Smooth muscle cell (in vitro differentiated cells): ENCODE data around the gene SNRPA. TPM values are rescaled to one million over a fixed set of nuclear protein-coding genes. Genes with fewer than 3 reads are reported as not detected.

ENCODE experiments used
- DNase-seq: peaks from one replicate; lab custom pipeline; 2025; ENCODE audit not compliant: unreplicated experiment; lab: John Stamatoyannopoulos, UW
- H2AFZ ChIP-seq: fragments of 200-600 bp; sonication (generic); 2 replicates; pipeline ENCODE4 v1.6.0; 2016; ENCODE audit warnings: antibody characterized with exemption, low read depth, mild to moderate bottlenecking
- H3F3A ChIP-seq: fragments of 200-600 bp; sonication (generic); 2 replicates; pipeline ENCODE4 v1.6.0; 2017; ENCODE audit warnings: antibody characterized with exemption, low read depth
- H3K27ac ChIP-seq: fragments of 200-600 bp; sonication (generic); 2 replicates; pipeline ENCODE4 v1.5.1; 2016; ENCODE audit warnings: low read depth, mild to moderate bottlenecking
- H3K27me3 ChIP-seq: fragments of 200-600 bp; sonication (generic); 2 replicates; pipeline ENCODE4 v1.6.1; 2016; ENCODE audit warnings: low read depth, mild to moderate bottlenecking
- H3K36me3 ChIP-seq: fragments of 200-600 bp; sonication (generic); 2 replicates; pipeline ENCODE4 v1.5.1; 2016; ENCODE audit warnings: low read depth
- H3K4me1 ChIP-seq: fragments of 200-600 bp; sonication (generic); 2 replicates; pipeline ENCODE4 v1.5.1; 2016; ENCODE audit warnings: low read depth
- H3K4me2 ChIP-seq: fragments of 200-600 bp; sonication (generic); 2 replicates; pipeline ENCODE4 v1.6.0; 2016; ENCODE audit warnings: mild to moderate bottlenecking
- H3K4me3 ChIP-seq: fragments of 200-600 bp; sonication (generic); 2 replicates; pipeline ENCODE4 v1.5.1; 2016; ENCODE audit warnings: mild to moderate bottlenecking
- H3K79me2 ChIP-seq: fragments of 200-600 bp; sonication (generic); 2 replicates; pipeline ENCODE4 v1.6.0; 2016; ENCODE audit warnings: low read depth, mild to moderate bottlenecking
- H3K9ac ChIP-seq: fragments of 200-600 bp; sonication (generic); 2 replicates; pipeline ENCODE4 v1.6.0; 2016; ENCODE audit warnings: low read depth
- H3K9me3 ChIP-seq: fragments of 200-600 bp; sonication (generic); replicated peaks from 2 replicates; pipeline ENCODE4 v1.5.1; 2016; ENCODE audit warnings: low read depth
- H4K20me1 ChIP-seq: fragments of 200-600 bp; sonication (generic); 2 replicates; pipeline ENCODE4 v1.6.0; 2016; ENCODE audit warnings: low read depth
- WGBS: methylation state at CpG from one replicate; pipeline ENCODE4 v1.1.7; 2016; ENCODE audit warnings: low lambda C conversion rate; 5-methylcytosine and 5-hydroxymethylcytosine counted together
- polyA plus RNA-seq: library from polyadenylated mRNA; unstranded; fragments of >200 nt; fragmentation: Nextera tagmentation; extraction: Ambion mirVana; gene quantifications from 2 replicates; pipeline ENCODE4 v1.2.1, GENCODE V29; 2016
- total RNA-seq: library from RNA; depleted of rRNA; stranded (reverse); fragments of >200 nt; gene quantifications from 2 replicates; pipeline ENCODE4 v1.2.3, GENCODE V29; 2014
- TF ChIP-seq, protein P1 (sequence below): fragments of 200-600 bp; sonication (generic); IDR thresholded peaks from 2 replicates; pipeline ENCODE4 v1.5.1; 2017; ENCODE audit warnings: borderline replicate concordance, mild to moderate bottlenecking, antibody characterized with exemption; ENCODE audit not compliant: insufficient read depth, poor library complexity, severe bottlenecking

The SNRPA gene
- total and polyA plus RNA-seq, 2 experiments from 2014 or later: 30.3 to 87.7 TPM

DNA sequence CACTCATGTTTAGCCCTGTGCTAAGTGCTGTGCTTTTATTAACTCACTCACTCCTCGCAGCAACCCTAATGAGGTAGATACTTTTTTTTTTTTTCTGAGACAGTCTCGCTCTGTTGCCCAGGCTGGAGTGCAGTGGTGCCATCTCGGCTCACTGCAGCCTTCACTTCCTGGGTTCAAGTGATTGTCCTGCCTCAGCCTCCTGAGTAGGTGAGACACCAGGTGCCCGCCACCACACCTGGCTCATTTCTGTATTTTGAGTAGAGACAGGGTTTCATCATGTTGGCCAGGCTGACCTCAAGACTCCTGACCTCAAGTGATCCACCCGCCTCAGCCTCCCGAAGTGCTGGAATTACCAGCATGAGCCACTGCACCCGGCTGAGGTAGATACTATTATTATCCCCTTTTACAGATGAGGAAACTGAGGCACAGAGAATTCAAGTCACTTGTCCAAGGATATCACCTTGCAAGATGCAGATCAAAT, 31.5 kb upstream of the SNRPA start:
- Histone ChIP-seq H3K36me3 (no peaks in the 10 kb centered on the region), H4K20me1 (peaks cover 53% of the 10 kb centered on the region), H2AFZ (no peak overlapping the region), H3K9ac (peak overlapping the region; percentile 92), H3F3A (peaks cover 16% of the 10 kb centered on the region), H3K4me2 (peak overlapping the region; percentile 91), H3K27me3 (no peaks in the 10 kb centered on the region), H3K27ac (peak overlapping the region; percentile 98), H3K4me3 (peak overlapping the region; percentile 78), H3K4me1 (peaks cover 10% of the 10 kb centered on the region), H3K79me2 (peaks cover 71% of the 10 kb centered on the region), H3K9me3 (no peaks in the 10 kb centered on the region)
- DNase-seq: no peak
- TF ChIP-seq, protein P1, sequence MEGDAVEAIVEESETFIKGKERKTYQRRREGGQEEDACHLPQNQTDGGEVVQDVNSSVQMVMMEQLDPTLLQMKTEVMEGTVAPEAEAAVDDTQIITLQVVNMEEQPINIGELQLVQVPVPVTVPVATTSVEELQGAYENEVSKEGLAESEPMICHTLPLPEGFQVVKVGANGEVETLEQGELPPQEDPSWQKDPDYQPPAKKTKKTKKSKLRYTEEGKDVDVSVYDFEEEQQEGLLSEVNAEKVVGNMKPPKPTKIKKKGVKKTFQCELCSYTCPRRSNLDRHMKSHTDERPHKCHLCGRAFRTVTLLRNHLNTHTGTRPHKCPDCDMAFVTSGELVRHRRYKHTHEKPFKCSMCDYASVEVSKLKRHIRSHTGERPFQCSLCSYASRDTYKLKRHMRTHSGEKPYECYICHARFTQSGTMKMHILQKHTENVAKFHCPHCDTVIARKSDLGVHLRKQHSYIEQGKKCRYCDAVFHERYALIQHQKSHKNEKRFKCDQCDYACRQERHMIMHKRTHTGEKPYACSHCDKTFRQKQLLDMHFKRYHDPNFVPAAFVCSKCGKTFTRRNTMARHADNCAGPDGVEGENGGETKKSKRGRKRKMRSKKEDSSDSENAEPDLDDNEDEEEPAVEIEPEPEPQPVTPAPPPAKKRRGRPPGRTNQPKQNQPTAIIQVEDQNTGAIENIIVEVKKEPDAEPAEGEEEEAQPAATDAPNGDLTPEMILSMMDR: no peak
- 53% methylated on average over 7 of the region's 7 CpGs for WGBS

DNA sequence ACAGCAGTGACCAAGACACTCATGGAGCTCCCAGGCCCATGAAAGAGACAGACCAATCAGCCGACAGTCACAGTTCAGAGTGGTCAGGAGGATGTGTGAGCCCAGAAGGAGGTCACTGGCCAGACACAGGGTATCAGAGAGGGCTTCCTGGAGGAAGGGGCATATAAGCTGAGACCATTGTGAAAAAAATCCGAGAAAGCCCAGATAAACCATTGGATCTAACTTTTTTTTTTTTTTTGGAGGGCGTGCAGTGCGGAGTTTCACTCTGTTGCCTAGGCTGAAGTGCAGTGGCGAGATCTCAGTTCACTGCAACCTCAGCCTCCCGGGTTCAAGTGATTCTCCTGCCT, 29.9 kb upstream of the SNRPA start:
- Histone ChIP-seq H3K9me3 (no peaks in the 10 kb centered on the region), H3K4me1 (peaks cover 10% of the 10 kb centered on the region), H3K9ac (no peak overlapping the region), H3K79me2 (peaks cover 87% of the 10 kb centered on the region), H3K4me2 (peak overlapping the region; percentile 91), H3F3A (peaks cover 16% of the 10 kb centered on the region), H3K4me3 (peak overlapping the region; percentile 78), H3K27ac (no peak overlapping the region), H3K36me3 (peaks cover under 1% of the 10 kb centered on the region), H2AFZ (no peak overlapping the region), H3K27me3 (no peaks in the 10 kb centered on the region), H4K20me1 (peaks cover 67% of the 10 kb centered on the region)
- WGBS: 91% methylated on average over 5 of the region's 6 CpGs
- TF ChIP-seq, protein P1: no peak
- no peak for DNase-seq

DNA sequence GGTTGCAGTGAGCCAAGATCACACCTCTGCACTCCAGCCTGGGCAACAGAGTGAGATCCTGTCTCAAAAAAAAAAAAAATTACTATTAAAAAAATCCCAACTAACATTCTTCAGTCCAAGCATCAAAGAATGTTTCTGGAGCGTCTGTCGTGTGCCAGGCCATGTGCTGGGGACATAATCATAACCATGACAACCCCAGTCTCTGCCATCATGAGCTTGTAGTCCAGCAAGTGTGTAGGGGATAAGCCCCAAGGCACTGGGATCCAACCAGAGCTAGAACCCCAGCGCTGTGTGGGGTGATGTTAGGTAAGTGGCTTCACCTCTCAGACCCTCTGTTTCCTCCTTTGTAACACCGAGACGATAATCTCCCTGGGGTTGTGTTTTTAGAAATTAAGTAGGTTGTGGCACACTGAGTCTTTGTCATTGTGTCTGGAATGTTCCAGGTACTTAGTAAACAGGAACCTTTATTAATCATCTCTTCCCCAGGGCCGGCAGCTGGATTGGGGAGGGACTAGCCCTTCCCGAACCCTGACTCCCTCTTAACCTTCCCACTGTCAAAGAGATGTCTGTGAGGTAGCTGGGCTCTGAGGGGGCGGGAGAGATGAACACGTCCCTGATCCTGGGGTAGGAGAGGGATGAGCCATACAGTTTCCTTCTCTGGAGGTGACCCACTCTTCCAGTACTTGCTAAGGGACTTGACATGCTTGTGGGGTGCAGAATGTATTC, 28.9 kb upstream of the SNRPA start:
- Histone ChIP-seq H3K4me2 (peak overlapping the region; percentile 65), H3K4me1 (peaks cover 10% of the 10 kb centered on the region), H3K27me3 (no peaks in the 10 kb centered on the region), H3K36me3 (peaks cover 7% of the 10 kb centered on the region), H3K4me3 (peak overlapping the region; percentile 14), H2AFZ (no peak overlapping the region), H4K20me1 (peaks cover 75% of the 10 kb centered on the region), H3K27ac (peak overlapping the region; percentile 76), H3K9ac (no peak overlapping the region), H3K79me2 (peaks cover 94% of the 10 kb centered on the region), H3F3A (peaks cover 12% of the 10 kb centered on the region), H3K9me3 (no peaks in the 10 kb centered on the region)
- TF ChIP-seq, protein P1: no peak
- no peak for DNase-seq
- whole genome bisulfite sequencing: 62% methylated on average over 9 of the region's 9 CpGs
